Measurements from ENCODE around the gene OPRL1.

Gene OPRL1

DNA sequence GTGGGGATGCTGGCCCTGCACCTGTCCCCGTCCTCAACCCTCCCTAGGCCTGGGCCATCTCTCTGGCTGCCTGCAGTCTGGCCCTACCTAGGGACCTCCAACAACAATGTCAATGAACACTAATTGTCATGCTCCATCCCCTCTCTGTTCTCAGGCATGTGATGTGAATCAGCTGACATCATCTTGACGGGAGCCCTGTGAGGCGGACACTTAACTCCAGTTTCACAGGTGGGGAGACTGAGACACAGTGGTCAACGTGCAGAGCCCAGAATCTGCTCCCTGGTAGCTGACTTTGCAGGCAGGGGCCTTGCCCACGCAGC lies 17.6 kb upstream of the OPRL1 start:
- H3K4me3 ChIP-seq (ENCODE audit: low read depth, low read length): peak overlapping the region; percentile 80
- H3K36me3 ChIP-seq (ENCODE audit: control insufficient read depth in 2 of 2, insufficient read depth in 1 of 2, low read length in 2 of 2): no peaks in the 10 kb centered on the region
- peak overlapping the region; percentile 79 for H3K27ac ChIP-seq (ENCODE audit: extremely low read depth, low read depth, low read length)
- H3K9me3 ChIP-seq (ENCODE audit: control insufficient read depth, insufficient read depth, low read depth, low read length): no peaks in the 10 kb centered on the region
- TF ChIP-seq ZNF280D (tag by site-specific recombination; IDR thresholded peaks at IDR 0.05) (no peak), OVOL3 (tag by site-specific recombination; IDR thresholded peaks at IDR 0.05) (no peak), HOXC10 (CRISPR knock-in tag; IDR thresholded peaks at IDR 0.05) (0 out of 2 replicates have a peak, but pooled peaks have one; percentile 55), SCRT2 (tag by site-specific recombination; IDR thresholded peaks at IDR 0.05) (peak; percentile 49; the same call in 1 of the 2 replicates), ZNF645 (tag by site-specific recombination; IDR thresholded peaks at IDR 0.05) (no peak), SP7 (tag by site-specific recombination; IDR thresholded peaks at IDR 0.05) (no peak), ZFP37 (tag by site-specific recombination; IDR thresholded peaks at IDR 0.05) (no peak), YY2 (tag by site-specific recombination; IDR thresholded peaks at IDR 0.05) (no peak), ZNF335 (tag by site-specific recombination; conservative IDR thresholded peaks at IDR 0.05) (peak; percentile 91), ZNF26 (tag by site-specific recombination; IDR thresholded peaks at IDR 0.05) (no peak)
- TF ChIP-seq, protein P1, sequence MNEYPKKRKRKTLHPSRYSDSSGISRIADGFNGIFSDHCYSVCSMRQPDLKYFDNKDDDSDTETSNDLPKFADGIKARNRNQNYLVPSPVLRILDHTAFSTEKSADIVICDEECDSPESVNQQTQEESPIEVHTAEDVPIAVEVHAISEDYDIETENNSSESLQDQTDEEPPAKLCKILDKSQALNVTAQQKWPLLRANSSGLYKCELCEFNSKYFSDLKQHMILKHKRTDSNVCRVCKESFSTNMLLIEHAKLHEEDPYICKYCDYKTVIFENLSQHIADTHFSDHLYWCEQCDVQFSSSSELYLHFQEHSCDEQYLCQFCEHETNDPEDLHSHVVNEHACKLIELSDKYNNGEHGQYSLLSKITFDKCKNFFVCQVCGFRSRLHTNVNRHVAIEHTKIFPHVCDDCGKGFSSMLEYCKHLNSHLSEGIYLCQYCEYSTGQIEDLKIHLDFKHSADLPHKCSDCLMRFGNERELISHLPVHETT (tag by site-specific recombination; IDR thresholded peaks at IDR 0.05): no peak
- TF ChIP-seq, protein P2, sequence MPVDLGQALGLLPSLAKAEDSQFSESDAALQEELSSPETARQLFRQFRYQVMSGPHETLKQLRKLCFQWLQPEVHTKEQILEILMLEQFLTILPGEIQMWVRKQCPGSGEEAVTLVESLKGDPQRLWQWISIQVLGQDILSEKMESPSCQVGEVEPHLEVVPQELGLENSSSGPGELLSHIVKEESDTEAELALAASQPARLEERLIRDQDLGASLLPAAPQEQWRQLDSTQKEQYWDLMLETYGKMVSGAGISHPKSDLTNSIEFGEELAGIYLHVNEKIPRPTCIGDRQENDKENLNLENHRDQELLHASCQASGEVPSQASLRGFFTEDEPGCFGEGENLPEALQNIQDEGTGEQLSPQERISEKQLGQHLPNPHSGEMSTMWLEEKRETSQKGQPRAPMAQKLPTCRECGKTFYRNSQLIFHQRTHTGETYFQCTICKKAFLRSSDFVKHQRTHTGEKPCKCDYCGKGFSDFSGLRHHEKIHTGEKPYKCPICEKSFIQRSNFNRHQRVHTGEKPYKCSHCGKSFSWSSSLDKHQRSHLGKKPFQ (tag by site-specific recombination; IDR thresholded peaks at IDR 0.05): no peak
- POLR2A ChIA-PET: interaction anchor here (0.6 to 1.5 kb wide), 11 partner anchors 8 to 106 kb away, joined by 3 to 16 read pairs (median 5); partner anchors contain the start of genes OPRL1, PRPF6, RGS19 and UCKL1
- H3K4me1 ChIP-seq (ENCODE audit: control insufficient read depth, insufficient read depth, low read length): no peaks in the 10 kb centered on the region
- CTCF ChIA-PET: interaction anchor here (0.6 to 1.5 kb wide), 8 partner anchors 9 to 298 kb away, joined by 3 to 5 read pairs (median 4); partner anchors contain the start of gene PRPF6

DNA sequence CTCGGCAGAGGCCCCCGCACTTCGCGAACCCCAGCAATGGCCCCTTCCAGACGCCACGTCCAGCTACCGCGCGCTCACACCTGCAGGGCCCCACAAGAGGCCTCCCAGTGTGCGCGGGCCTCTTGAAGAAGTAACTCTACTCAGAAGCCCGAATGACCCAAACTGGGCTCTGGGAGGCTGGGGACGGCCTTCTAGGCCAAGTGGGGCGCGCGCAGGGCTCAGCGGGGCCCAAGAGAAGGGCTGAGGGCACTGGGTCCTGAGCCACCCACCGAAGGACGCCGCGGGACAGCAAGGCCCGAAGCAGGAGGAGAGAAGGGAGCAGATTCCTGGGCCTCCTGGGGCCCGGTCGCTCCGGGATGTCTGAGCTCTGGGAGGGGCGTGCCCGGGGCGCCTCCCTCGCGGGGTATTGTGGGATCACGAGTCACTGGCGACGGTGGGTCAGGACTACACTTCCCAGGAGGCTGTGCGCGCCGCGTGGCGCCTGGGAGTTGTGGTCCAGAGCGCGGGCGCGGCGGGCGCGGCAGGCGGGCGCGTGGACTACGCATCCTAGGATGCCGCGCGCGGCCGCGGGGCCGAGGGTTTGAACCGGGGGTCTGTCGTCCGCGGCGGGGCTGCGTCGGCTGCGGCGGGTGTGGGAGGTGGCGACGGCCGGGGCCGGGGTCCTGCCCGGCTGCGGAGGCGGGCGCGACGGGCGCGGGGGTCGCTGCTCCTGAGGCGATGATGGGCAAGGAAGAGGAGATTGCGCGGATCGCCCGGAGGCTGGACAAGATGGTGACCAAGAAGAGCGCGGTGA lies 17.1 kb upstream of the OPRL1 start, which contains the start of gene TCEA2:
Gene TCEA2 (plus strand): TSS at position 603 of the 793 bp plus-strand sequence. CDS start 115 bp downstream, at position 718.
- Histone ChIP-seq H3K4me1 (ENCODE audit: control insufficient read depth, insufficient read depth, low read length) (no peaks in the 10 kb centered on the region), H3K36me3 (ENCODE audit: control insufficient read depth in 2 of 2, insufficient read depth in 1 of 2, low read length in 2 of 2) (no peaks in the 10 kb centered on the region), H3K4me3 (ENCODE audit: low read depth, low read length) (peak within 1 kb of the TSS; percentile 80), H3K27ac (ENCODE audit: extremely low read depth, low read depth, low read length) (peak within 1 kb of the TSS; percentile 79), H3K9me3 (ENCODE audit: control insufficient read depth, insufficient read depth, low read depth, low read length) (no peaks in the 10 kb centered on the region)
- ChIA-PET CTCF (interaction anchor here (0.6 to 1.5 kb wide), 7 partner anchors 8 to 299 kb away, joined by 3 to 5 read pairs (median 4); partner anchors contain the start of gene PRPF6), POLR2A (interaction anchor here (0.6 to 1.5 kb wide), 13 partner anchors 9 to 421 kb away, joined by 3 to 16 read pairs (median 5); partner anchors contain the start of genes OPRL1, PRPF6, RGS19 and SAMD10)
- no peak for TF ChIP-seq ZNF777 (tag by site-specific recombination; IDR thresholded peaks at IDR 0.05; ENCODE audit: borderline replicate concordance)
- peak; percentile 53; the same call in 1 of the 2 replicates for TF ChIP-seq ZNF677 (tag by site-specific recombination; IDR thresholded peaks at IDR 0.05)
- no peak for TF ChIP-seq ZNF175 (tag by site-specific recombination; IDR thresholded peaks at IDR 0.05)
- no peak for TF ChIP-seq ZNF544 (tag by site-specific recombination; IDR thresholded peaks at IDR 0.05)
- no peak for TF ChIP-seq ZNF266 (tag by site-specific recombination; IDR thresholded peaks at IDR 0.05; ENCODE audit: low read depth)
- TF ChIP-seq KLF10 (tag by site-specific recombination; IDR thresholded peaks at IDR 0.05): peak; percentile 68; the same call in 1 of the 2 replicates
- TF ChIP-seq ZFP37 (tag by site-specific recombination; IDR thresholded peaks at IDR 0.05): 0 out of 2 replicates have a peak, but pooled peaks have one; percentile 18
- TF ChIP-seq PRDM1 (tag by site-specific recombination; IDR thresholded peaks at IDR 0.05): no peak
- TF ChIP-seq ZBTB10 (tag by site-specific recombination; IDR thresholded peaks at IDR 0.05): peak; percentile 68
- TF ChIP-seq ZXDB (tag by site-specific recombination; IDR thresholded peaks at IDR 0.05): peak; percentile 81
- TF ChIP-seq ZNF626 (tag by site-specific recombination; IDR thresholded peaks at IDR 0.05): no peak

Data from HEK293 (cell line).